Measurements from ENCODE around the gene KCND3. TPM values are rescaled to one million over a fixed set of nuclear protein-coding genes. Genes with fewer than 3 reads are reported as not detected.

KCND3 gene
- total RNA-seq, 4 donors from 2014 or later, result 1.8 to 5.3 (median 4.2) TPM

GRCh38 chr1:111834956-111835355 is 154.5 kb downstream of the KCND3 start:
- WGBS, 2 donors, result 76 to 77% methylated on average over 5 of the region's 5 CpGs
- no peak for DNase-seq
- no peaks in the 10 kb centered on the region for H3K9me3 ChIP-seq
- H3K4me1 ChIP-seq, result no peaks in the 10 kb centered on the region
- no peak overlapping the region for H3K27ac ChIP-seq
- no peak overlapping the region for H3K4me3 ChIP-seq (replicated peaks in 1 of 3)
- TF ChIP-seq POLR2A (IDR thresholded peaks at IDR 0.05), result no peak
- no peak for TF ChIP-seq CTCF (IDR thresholded peaks at IDR 0.05)
- H3K36me3 ChIP-seq, result no peaks in the 10 kb centered on the region
- intact Hi-C loops (cut with DNase I), result no loop called here
- H3K27me3 ChIP-seq, result no peaks in the 10 kb centered on the region

- H3K9me3 ChIP-seq, result no peaks in the 10 kb centered on the region
- no peak for DNase-seq
- intact Hi-C loops (cut with DNase I), result no loop called here
- no peaks in the 10 kb centered on the region for H3K27me3 ChIP-seq
- TF ChIP-seq POLR2A (IDR thresholded peaks at IDR 0.05), result no peak
- no peaks in the 10 kb centered on the region for H3K36me3 ChIP-seq
- WGBS, 2 donors, result 72 to 75% methylated on average over 4 of the region's 4 CpGs
- H3K27ac ChIP-seq, result no peak overlapping the region
- no peak overlapping the region for H3K4me3 ChIP-seq (replicated peaks in 1 of 3)
- no peaks in the 10 kb centered on the region for H3K4me1 ChIP-seq
Measured at GRCh38 chr1:111833334-111833733, 156.1 kb downstream of the KCND3 start.

GRCh38 chr1:111832521-111833155 is 156.8 kb downstream of the KCND3 start:
- no peak for TF ChIP-seq CTCF (IDR thresholded peaks at IDR 0.05)
- no peak for TF ChIP-seq POLR2A (IDR thresholded peaks at IDR 0.05)
- H3K4me3 ChIP-seq (replicated peaks in 1 of 3), result no peak overlapping the region
- H3K27ac ChIP-seq, result no peak overlapping the region
- DNase-seq, result no peak
- H3K36me3 ChIP-seq, result no peaks in the 10 kb centered on the region
- H3K27me3 ChIP-seq, result no peaks in the 10 kb centered on the region
- intact Hi-C loops (cut with DNase I), result no loop called here
- no peaks in the 10 kb centered on the region for H3K9me3 ChIP-seq
- no peaks in the 10 kb centered on the region for H3K4me1 ChIP-seq
- WGBS, 2 donors, result 80 to 81% methylated on average over 10 of the region's 10 CpGs

- WGBS, 2 donors, result 25 to 30% methylated on average over 1 of the region's 1 CpG
- DNase-seq, result no peak
- Histone ChIP-seq H3K4me1 (no peaks in the 10 kb centered on the region), H3K9me3 (no peaks in the 10 kb centered on the region), H3K4me3 (replicated peaks in 1 of 3) (no peak overlapping the region), H3K36me3 (no peaks in the 10 kb centered on the region), H3K27ac (no peak overlapping the region), H3K27me3 (no peaks in the 10 kb centered on the region)
- intact Hi-C loops (cut with DNase I), result no loop called here
- no peak for TF ChIP-seq CTCF (IDR thresholded peaks at IDR 0.05)
- TF ChIP-seq POLR2A (IDR thresholded peaks at IDR 0.05), result no peak
Measured at GRCh38 chr1:111831153-111831552, 158.3 kb downstream of the KCND3 start.

GRCh38 chr1:111827946-111828345 is 161.5 kb downstream of the KCND3 start:
- no peaks in the 10 kb centered on the region for H3K36me3 ChIP-seq
- 62 to 68% methylated on average over 6 of the region's 6 CpGs for WGBS, 2 donors
- TF ChIP-seq CTCF (IDR thresholded peaks at IDR 0.05) (no peak), POLR2A (IDR thresholded peaks at IDR 0.05) (no peak)
- H3K27me3 ChIP-seq, result no peaks in the 10 kb centered on the region
- no peak overlapping the region for H3K4me3 ChIP-seq (replicated peaks in 1 of 3)
- H3K27ac ChIP-seq, result no peak overlapping the region
- H3K9me3 ChIP-seq, result no peaks in the 10 kb centered on the region
- no peak for DNase-seq
- no peaks in the 10 kb centered on the region for H3K4me1 ChIP-seq
- intact Hi-C loops (cut with DNase I), result no loop called here

All from thyroid gland (tissue), 4 donors.